ENCODE results near the gene FCER1G.

GRCh38 chr1:161171696-161172095 lies 43.4 kb upstream of the FCER1G start:
- TF ChIP-seq CTCF (conservative IDR thresholded peaks at IDR 0.05; ENCODE audit: low read length) (no peak), EZH2phosphoT487 (IDR thresholded peaks at IDR 0.05; ENCODE audit: borderline replicate concordance) (no peak)

All from Loucy (cell line).